Uterus (tissue), 2 donors: ENCODE results near the gene ADORA2B.

Source experiments
- POLR2A ChIP-seq, 2 donors: fragments of 450-650 bp; IDR thresholded peaks; one replicate each; pipeline ENCODE4 v1.6.1; 2016; ENCODE audit warnings: antibody characterized with exemption in 2 of 2, mild to moderate bottlenecking in 1 of 2, moderate library complexity in 1 of 2
- TF ChIP-seq, protein P1 (sequence below), 4 experiments: fragments of 200-600 bp in 2 of 4; fragments of 450-650 bp in 2 of 4; sonication (generic) in 2 of 4; IDR thresholded peaks; one replicate each; pipeline ENCODE4 v1.5.1; 2016 to 2019; ENCODE audit warnings: antibody characterized with exemption in 4 of 4, mild to moderate bottlenecking in 2 of 4, moderate library complexity in 1 of 4

DNA sequence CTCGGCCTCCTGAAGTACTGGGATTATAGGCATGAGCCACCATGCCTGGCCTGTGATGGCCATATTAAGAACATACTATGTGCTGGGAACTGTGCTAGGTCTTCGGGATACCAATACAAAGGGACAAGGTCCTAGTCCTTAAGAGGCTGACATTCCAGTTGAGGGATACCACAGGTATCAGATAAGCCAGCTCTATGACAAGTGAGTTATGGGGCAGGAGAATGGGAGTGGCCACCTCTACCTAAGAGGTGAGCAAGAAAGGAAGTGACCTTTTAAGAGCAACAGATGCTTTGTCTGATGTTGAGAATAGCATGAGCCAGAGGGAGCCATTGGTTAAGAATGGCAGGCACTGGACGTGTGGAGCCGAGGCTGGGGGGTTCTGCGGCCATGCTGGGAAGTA is 27.0 kb downstream of the ADORA2B start:
- TF ChIP-seq, protein P1, sequence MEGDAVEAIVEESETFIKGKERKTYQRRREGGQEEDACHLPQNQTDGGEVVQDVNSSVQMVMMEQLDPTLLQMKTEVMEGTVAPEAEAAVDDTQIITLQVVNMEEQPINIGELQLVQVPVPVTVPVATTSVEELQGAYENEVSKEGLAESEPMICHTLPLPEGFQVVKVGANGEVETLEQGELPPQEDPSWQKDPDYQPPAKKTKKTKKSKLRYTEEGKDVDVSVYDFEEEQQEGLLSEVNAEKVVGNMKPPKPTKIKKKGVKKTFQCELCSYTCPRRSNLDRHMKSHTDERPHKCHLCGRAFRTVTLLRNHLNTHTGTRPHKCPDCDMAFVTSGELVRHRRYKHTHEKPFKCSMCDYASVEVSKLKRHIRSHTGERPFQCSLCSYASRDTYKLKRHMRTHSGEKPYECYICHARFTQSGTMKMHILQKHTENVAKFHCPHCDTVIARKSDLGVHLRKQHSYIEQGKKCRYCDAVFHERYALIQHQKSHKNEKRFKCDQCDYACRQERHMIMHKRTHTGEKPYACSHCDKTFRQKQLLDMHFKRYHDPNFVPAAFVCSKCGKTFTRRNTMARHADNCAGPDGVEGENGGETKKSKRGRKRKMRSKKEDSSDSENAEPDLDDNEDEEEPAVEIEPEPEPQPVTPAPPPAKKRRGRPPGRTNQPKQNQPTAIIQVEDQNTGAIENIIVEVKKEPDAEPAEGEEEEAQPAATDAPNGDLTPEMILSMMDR (IDR thresholded peaks at IDR 0.05) = no peak
- TF ChIP-seq POLR2A (IDR thresholded peaks at IDR 0.05) = no peak
